OCI-LY1 (cell line): ENCODE measurements around the gene DAND5.

Experiments used
- CTCF ChIP-seq: fragments of 200-600 bp; sonication (generic), shearing (Covaris generic); IDR thresholded peaks from 2 replicates; pipeline ENCODE4 v1.5.1; 2017; ENCODE audit warnings: mild to moderate bottlenecking, antibody characterized with exemption, low read length, moderate library complexity, mixed read lengths
- EZH2 ChIP-seq: fragments of 200-600 bp; sonication (generic), shearing (Covaris generic); IDR thresholded peaks from 2 replicates; pipeline ENCODE4 v1.8.0; 2017; ENCODE audit warnings: borderline replicate concordance, mixed run types, mild to moderate bottlenecking, antibody characterized with exemption, low read length, moderate library complexity, mixed read lengths

GRCh38 chr19:12922959-12923358 lies 46.4 kb upstream of the DAND5 start:
- TF ChIP-seq CTCF, result no peak
- no peak for TF ChIP-seq EZH2
